ENCODE results near the gene RFXAP.

RFXAP gene

GRCh38 chr13:36862002-36862685, 43.1 kb downstream of the RFXAP start:
- H3K9ac ChIP-seq (ENCODE audit: low read depth in 1 of 2, low read length in 2 of 2) = no peak overlapping the region
- peaks cover 0 to 4% of the 10 kb centered on the region in 2 donors for H3K4me1 ChIP-seq (ENCODE audit: control insufficient read depth in 2 of 2, insufficient read depth in 2 of 2, low read length in 2 of 2)
- H3K4me3 ChIP-seq (ENCODE audit: low read length in 2 of 2) = no peak overlapping the region
- no peaks in the 10 kb centered on the region for H3K9me3 ChIP-seq (ENCODE audit: control insufficient read depth in 2 of 2, low read length in 2 of 2)
- peaks cover 0 to 4% of the 10 kb centered on the region in 2 donors for H3K36me3 ChIP-seq (ENCODE audit: control insufficient read depth in 2 of 2, insufficient read depth in 2 of 2, low read length in 2 of 2)
- no peaks in the 10 kb centered on the region for H3K27me3 ChIP-seq (ENCODE audit: control insufficient read depth in 2 of 2, insufficient read depth in 2 of 2, low read length in 2 of 2)
- no peak overlapping the region for H3K27ac ChIP-seq (ENCODE audit: low read depth in 2 of 2, low read length in 2 of 2)

GRCh38 chr13:36862722-36863121, 43.7 kb downstream of the RFXAP start:
- no peak overlapping the region for H3K9ac ChIP-seq (ENCODE audit: low read depth in 1 of 2, low read length in 2 of 2)
- no peaks in the 10 kb centered on the region for H3K27me3 ChIP-seq (ENCODE audit: control insufficient read depth in 2 of 2, insufficient read depth in 2 of 2, low read length in 2 of 2)
- no peak overlapping the region for H3K4me3 ChIP-seq (ENCODE audit: low read length in 2 of 2)
- no peak overlapping the region for H3K27ac ChIP-seq (ENCODE audit: low read depth in 2 of 2, low read length in 2 of 2)
- peaks cover 0 to 4% of the 10 kb centered on the region in 2 donors for H3K4me1 ChIP-seq (ENCODE audit: control insufficient read depth in 2 of 2, insufficient read depth in 2 of 2, low read length in 2 of 2)
- H3K36me3 ChIP-seq (ENCODE audit: control insufficient read depth in 2 of 2, insufficient read depth in 2 of 2, low read length in 2 of 2) = peaks cover 0 to 4% of the 10 kb centered on the region in 2 donors
- H3K9me3 ChIP-seq (ENCODE audit: control insufficient read depth in 2 of 2, low read length in 2 of 2) = no peaks in the 10 kb centered on the region

- no peaks in the 10 kb centered on the region for H3K9me3 ChIP-seq (ENCODE audit: control insufficient read depth in 2 of 2, low read length in 2 of 2)
Measured at GRCh38 chr13:36865265-36865664, 46.2 kb downstream of the RFXAP start.

GRCh38 chr13:36866232-36866631, 47.2 kb downstream of the RFXAP start:
- Histone ChIP-seq H3K9ac (ENCODE audit: low read depth in 1 of 2, low read length in 2 of 2) (no peak overlapping the region), H3K4me1 (ENCODE audit: control insufficient read depth in 2 of 2, insufficient read depth in 2 of 2, low read length in 2 of 2) (peaks cover 0 to 9% of the 10 kb centered on the region in 2 donors), H3K27ac (ENCODE audit: low read depth in 2 of 2, low read length in 2 of 2) (no peak overlapping the region), H3K36me3 (ENCODE audit: control insufficient read depth in 2 of 2, insufficient read depth in 2 of 2, low read length in 2 of 2) (peaks cover 0 to 4% of the 10 kb centered on the region in 2 donors), H3K9me3 (ENCODE audit: control insufficient read depth in 2 of 2, low read length in 2 of 2) (no peaks in the 10 kb centered on the region), H3K4me3 (ENCODE audit: low read length in 2 of 2) (no peak overlapping the region), H3K27me3 (ENCODE audit: control insufficient read depth in 2 of 2, insufficient read depth in 2 of 2, low read length in 2 of 2) (no peaks in the 10 kb centered on the region)

More at GRCh38 chr13:36865265-36865664, 46.2 kb downstream of the RFXAP start:
- Histone ChIP-seq H3K4me1 (ENCODE audit: control insufficient read depth in 2 of 2, insufficient read depth in 2 of 2, low read length in 2 of 2) (peaks cover 0 to 5% of the 10 kb centered on the region in 2 donors), H3K4me3 (ENCODE audit: low read length in 2 of 2) (no peak overlapping the region), H3K27ac (ENCODE audit: low read depth in 2 of 2, low read length in 2 of 2) (no peak overlapping the region), H3K27me3 (ENCODE audit: control insufficient read depth in 2 of 2, insufficient read depth in 2 of 2, low read length in 2 of 2) (no peaks in the 10 kb centered on the region), H3K36me3 (ENCODE audit: control insufficient read depth in 2 of 2, insufficient read depth in 2 of 2, low read length in 2 of 2) (peaks cover 0 to 4% of the 10 kb centered on the region in 2 donors), H3K9ac (ENCODE audit: low read depth in 1 of 2, low read length in 2 of 2) (no peak overlapping the region)

GRCh38 chr13:36870050-36870692, 51.1 kb downstream of the RFXAP start:
- peaks cover 0 to 8% of the 10 kb centered on the region in 2 donors for H3K36me3 ChIP-seq (ENCODE audit: control insufficient read depth in 2 of 2, insufficient read depth in 2 of 2, low read length in 2 of 2)

GRCh38 chr13:36872621-36873020, 53.6 kb downstream of the RFXAP start:
- Histone ChIP-seq H3K27me3 (ENCODE audit: control insufficient read depth in 2 of 2, insufficient read depth in 2 of 2, low read length in 2 of 2) (no peaks in the 10 kb centered on the region), H3K9ac (ENCODE audit: low read depth in 1 of 2, low read length in 2 of 2) (no peak overlapping the region), H3K36me3 (ENCODE audit: control insufficient read depth in 2 of 2, insufficient read depth in 2 of 2, low read length in 2 of 2) (peaks cover 0 to 4% of the 10 kb centered on the region in 2 donors), H3K27ac (ENCODE audit: low read depth in 2 of 2, low read length in 2 of 2) (no peak overlapping the region), H3K9me3 (ENCODE audit: control insufficient read depth in 2 of 2, low read length in 2 of 2) (no peaks in the 10 kb centered on the region), H3K4me1 (ENCODE audit: control insufficient read depth in 2 of 2, insufficient read depth in 2 of 2, low read length in 2 of 2) (peaks cover 0 to 6% of the 10 kb centered on the region in 2 donors), H3K4me3 (ENCODE audit: low read length in 2 of 2) (no peak overlapping the region)

More at GRCh38 chr13:36870050-36870692, 51.1 kb downstream of the RFXAP start:
- Histone ChIP-seq H3K4me3 (ENCODE audit: low read length in 2 of 2) (no peak overlapping the region), H3K9me3 (ENCODE audit: control insufficient read depth in 2 of 2, low read length in 2 of 2) (no peaks in the 10 kb centered on the region), H3K27ac (ENCODE audit: low read depth in 2 of 2, low read length in 2 of 2) (peak overlapping the region in 1 of 2 donors; percentile 40), H3K9ac (ENCODE audit: low read depth in 1 of 2, low read length in 2 of 2) (no peak overlapping the region), H3K27me3 (ENCODE audit: control insufficient read depth in 2 of 2, insufficient read depth in 2 of 2, low read length in 2 of 2) (no peaks in the 10 kb centered on the region), H3K4me1 (ENCODE audit: control insufficient read depth in 2 of 2, insufficient read depth in 2 of 2, low read length in 2 of 2) (peaks cover 0 to 9% of the 10 kb centered on the region in 2 donors)

GRCh38 chr13:36875431-36875830, 56.4 kb downstream of the RFXAP start:
- H3K27ac ChIP-seq (ENCODE audit: low read depth in 2 of 2, low read length in 2 of 2) = no peak overlapping the region
- H3K9me3 ChIP-seq (ENCODE audit: control insufficient read depth in 2 of 2, low read length in 2 of 2) = no peaks in the 10 kb centered on the region
- H3K36me3 ChIP-seq (ENCODE audit: control insufficient read depth in 2 of 2, insufficient read depth in 2 of 2, low read length in 2 of 2) = peaks cover 0 to 4% of the 10 kb centered on the region in 2 donors
- H3K4me3 ChIP-seq (ENCODE audit: low read length in 2 of 2) = no peak overlapping the region
- no peak overlapping the region for H3K9ac ChIP-seq (ENCODE audit: low read depth in 1 of 2, low read length in 2 of 2)
- H3K4me1 ChIP-seq (ENCODE audit: control insufficient read depth in 2 of 2, insufficient read depth in 2 of 2, low read length in 2 of 2) = peaks cover 0 to 3% of the 10 kb centered on the region in 2 donors
- no peaks in the 10 kb centered on the region for H3K27me3 ChIP-seq (ENCODE audit: control insufficient read depth in 2 of 2, insufficient read depth in 2 of 2, low read length in 2 of 2)

GRCh38 chr13:36875961-36876360, 56.9 kb downstream of the RFXAP start:
- Histone ChIP-seq H3K36me3 (ENCODE audit: control insufficient read depth in 2 of 2, insufficient read depth in 2 of 2, low read length in 2 of 2) (peaks cover 0 to 4% of the 10 kb centered on the region in 2 donors), H3K27ac (ENCODE audit: low read depth in 2 of 2, low read length in 2 of 2) (no peak overlapping the region), H3K9me3 (ENCODE audit: control insufficient read depth in 2 of 2, low read length in 2 of 2) (no peaks in the 10 kb centered on the region), H3K4me3 (ENCODE audit: low read length in 2 of 2) (no peak overlapping the region), H3K27me3 (ENCODE audit: control insufficient read depth in 2 of 2, insufficient read depth in 2 of 2, low read length in 2 of 2) (no peaks in the 10 kb centered on the region), H3K9ac (ENCODE audit: low read depth in 1 of 2, low read length in 2 of 2) (no peak overlapping the region), H3K4me1 (ENCODE audit: control insufficient read depth in 2 of 2, insufficient read depth in 2 of 2, low read length in 2 of 2) (no peaks in the 10 kb centered on the region)

Measured in mucosa of rectum (tissue), 2 donors.